Mesothelial cell of epicardium (in vitro differentiated cells): ENCODE data around the gene BICRA. TPM values are rescaled to one million over a fixed set of nuclear protein-coding genes. Genes with fewer than 3 reads are reported as not detected.
A peak's percentile ranks its signal among the peaks of the same experiment; 100 is the strongest.

ENCODE experiments used
- DNase-seq, 2 experiments: peaks; one replicate each; pipeline ENCODE4 v3.0.0; 2021; ENCODE audit warnings: low spot score in 2 of 2; ENCODE audit not compliant: unreplicated experiment in 2 of 2
- H3K27ac Mint-ChIP-seq: 2 replicates; pipeline ENCODE4 v1.8.0; 2021; ENCODE audit warnings: mixed read lengths
- H3K27me3 Mint-ChIP-seq: 2 replicates; pipeline ENCODE4 v1.8.0; 2021; ENCODE audit warnings: low read depth, mixed read lengths
- H3K36me3 Mint-ChIP-seq: 2 replicates; pipeline ENCODE4 v1.8.0; 2021; ENCODE audit warnings: mixed read lengths
- H3K4me1 Mint-ChIP-seq: 2 replicates; pipeline ENCODE4 v1.8.0; 2021; ENCODE audit warnings: mixed read lengths
- H3K4me3 Mint-ChIP-seq: 2 replicates; pipeline ENCODE4 v1.8.0; 2021; ENCODE audit warnings: mild to moderate bottlenecking, moderate library complexity, mixed read lengths
- H3K9me3 Mint-ChIP-seq: 2 replicates; pipeline ENCODE4 v1.8.0; 2021; ENCODE audit warnings: mixed read lengths
- CTCF ChIP-seq: fragments of 200-600 bp; sonication (generic); IDR thresholded peaks from one replicate; pipeline ENCODE4 v1.5.0; 2021; ENCODE audit warnings: antibody characterized with exemption; ENCODE audit not compliant: unreplicated experiment
- total RNA-seq: library from RNA; stranded (reverse); gene quantifications from 3 replicates; pipeline ENCODE4 v1.2.1, GENCODE V29; 2021

Gene BICRA
- total RNA-seq, 1 donor from 2014 or later, result 36.9 TPM

GRCh38 chr19:47614559-47614958 lies 5.6 kb downstream of the BICRA start:
- Mint-ChIP-seq H3K9me3 (no peaks in the 10 kb centered on the region), H3K4me1 (peaks cover 29% of the 10 kb centered on the region), H3K27me3 (no peaks in the 10 kb centered on the region), H3K4me3 (no peak overlapping the region), H3K36me3 (peaks cover 3% of the 10 kb centered on the region), H3K27ac (peak overlapping the region; percentile 94)
- DNase-seq, result no peak
- no peak for TF ChIP-seq CTCF

GRCh38 chr19:47615230-47615629 lies 6.3 kb downstream of the BICRA start:
- Mint-ChIP-seq H3K4me3 (no peak overlapping the region), H3K9me3 (no peaks in the 10 kb centered on the region), H3K36me3 (peaks cover 3% of the 10 kb centered on the region), H3K4me1 (peaks cover 29% of the 10 kb centered on the region), H3K27me3 (no peaks in the 10 kb centered on the region), H3K27ac (peak overlapping the region; percentile 69)
- no peak for TF ChIP-seq CTCF
- DNase-seq, result no peak

GRCh38 chr19:47615714-47616113 lies 6.8 kb downstream of the BICRA start:
- Mint-ChIP-seq H3K27me3 (no peaks in the 10 kb centered on the region), H3K27ac (peak overlapping the region; percentile 57), H3K9me3 (no peaks in the 10 kb centered on the region), H3K4me3 (no peak overlapping the region), H3K36me3 (peaks cover 3% of the 10 kb centered on the region), H3K4me1 (peaks cover 26% of the 10 kb centered on the region)
- DNase-seq, result no peak
- TF ChIP-seq CTCF, result no peak

GRCh38 chr19:47618771-47619170 lies 9.8 kb downstream of the BICRA start:
- TF ChIP-seq CTCF, result no peak
- Mint-ChIP-seq H3K9me3 (no peaks in the 10 kb centered on the region), H3K4me3 (no peak overlapping the region), H3K36me3 (peaks cover 3% of the 10 kb centered on the region), H3K4me1 (peaks cover 12% of the 10 kb centered on the region), H3K27ac (no peak overlapping the region), H3K27me3 (no peaks in the 10 kb centered on the region)
- no peak for DNase-seq

GRCh38 chr19:47619763-47620162 lies 10.8 kb downstream of the BICRA start:
- Mint-ChIP-seq H3K4me3 (no peak overlapping the region), H3K9me3 (no peaks in the 10 kb centered on the region), H3K4me1 (peaks cover 17% of the 10 kb centered on the region), H3K27ac (peak overlapping the region; percentile 71), H3K27me3 (no peaks in the 10 kb centered on the region), H3K36me3 (peaks cover 3% of the 10 kb centered on the region)
- DNase-seq, result no peak
- no peak for TF ChIP-seq CTCF
